AG04450 (cell line): ENCODE measurements around the gene GPBAR1. TPM values are rescaled to one million over a fixed set of nuclear protein-coding genes. Genes with fewer than 3 reads are reported as not detected.

ENCODE experiments used
- CTCF ChIA-PET: fragments of 300-600, 350-600 bp; formaldehyde crosslinking; extraction: SDS; loops from one replicate; lab custom pipeline; 2022; ENCODE audit warnings: antibody characterized with exemption, inconsistent platforms; lab: Charles Lee
- POLR2A ChIA-PET: fragments of 350-600 bp; formaldehyde crosslinking; extraction: SDS; loops from one replicate; lab custom pipeline; 2021; ENCODE audit warnings: antibody characterized with exemption, inconsistent platforms; lab: Yijun Ruan, JAX
- DNase-seq: peaks from one replicate; pipeline ENCODE4 v3.0.0-alpha.2; 2011; ENCODE audit warnings: low read depth, low spot score
- H3K27ac ChIP-seq: one replicate; pipeline ENCODE4 v1.5.1; 2012; ENCODE audit warnings: low read depth, low read length, control low read depth
- H3K27me3 ChIP-seq: one replicate; pipeline ENCODE4 v1.6.0; 2012; ENCODE audit warnings: low read length; ENCODE audit not compliant: control insufficient read depth, insufficient read depth
- H3K4me3 ChIP-seq: 2 replicates; pipeline ENCODE4 v1.5.1; 2011; ENCODE audit warnings: mild to moderate bottlenecking, low read depth, low read length, control low read depth
- H3K9me3 ChIP-seq: 2 replicates; pipeline ENCODE4 v1.5.1; 2012; ENCODE audit warnings: low read length; ENCODE audit not compliant: control insufficient read depth, insufficient read depth
- polyA plus RNA-seq: library from polyadenylated mRNA; depleted of rRNA; stranded (reverse); fragments of >200 nt; gene quantifications from 2 replicates; pipeline ENCODE4 v1.2.3, GENCODE V29; 2011
- TF ChIP-seq, protein P1 (sequence below): IDR thresholded peaks from 2 replicates; pipeline ENCODE4 v1.5.1; 2011; ENCODE audit warnings: low read depth, low read length, control low read depth, inconsistent platforms

Gene GPBAR1
- polyA plus RNA-seq, 1 experiment: not detected

DNA sequence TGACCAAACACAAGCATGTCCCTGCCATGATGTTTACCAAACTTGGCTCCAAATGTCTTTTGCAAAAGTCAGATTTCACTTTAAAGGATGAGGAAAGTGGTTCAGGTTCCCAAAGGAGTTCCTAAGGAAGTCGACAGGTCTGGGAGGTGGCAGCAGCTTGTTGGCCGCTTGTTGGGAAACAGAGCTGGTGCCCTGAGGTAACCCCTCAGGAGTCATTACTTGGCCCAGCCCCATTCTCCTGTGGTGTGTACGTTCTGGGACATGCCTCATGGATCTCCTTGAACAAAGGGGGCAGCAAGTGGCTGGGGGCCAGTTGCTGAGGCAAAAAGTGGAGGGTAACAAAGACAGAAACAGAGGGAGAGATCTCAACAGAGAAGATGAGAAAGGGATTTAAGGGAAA, 20.6 kb downstream of the GPBAR1 start:
- Histone ChIP-seq H3K4me3 (no peak overlapping the region), H3K27me3 (no peaks in the 10 kb centered on the region), H3K9me3 (no peaks in the 10 kb centered on the region), H3K27ac (peak overlapping the region; percentile 77)
- TF ChIP-seq, protein P1, sequence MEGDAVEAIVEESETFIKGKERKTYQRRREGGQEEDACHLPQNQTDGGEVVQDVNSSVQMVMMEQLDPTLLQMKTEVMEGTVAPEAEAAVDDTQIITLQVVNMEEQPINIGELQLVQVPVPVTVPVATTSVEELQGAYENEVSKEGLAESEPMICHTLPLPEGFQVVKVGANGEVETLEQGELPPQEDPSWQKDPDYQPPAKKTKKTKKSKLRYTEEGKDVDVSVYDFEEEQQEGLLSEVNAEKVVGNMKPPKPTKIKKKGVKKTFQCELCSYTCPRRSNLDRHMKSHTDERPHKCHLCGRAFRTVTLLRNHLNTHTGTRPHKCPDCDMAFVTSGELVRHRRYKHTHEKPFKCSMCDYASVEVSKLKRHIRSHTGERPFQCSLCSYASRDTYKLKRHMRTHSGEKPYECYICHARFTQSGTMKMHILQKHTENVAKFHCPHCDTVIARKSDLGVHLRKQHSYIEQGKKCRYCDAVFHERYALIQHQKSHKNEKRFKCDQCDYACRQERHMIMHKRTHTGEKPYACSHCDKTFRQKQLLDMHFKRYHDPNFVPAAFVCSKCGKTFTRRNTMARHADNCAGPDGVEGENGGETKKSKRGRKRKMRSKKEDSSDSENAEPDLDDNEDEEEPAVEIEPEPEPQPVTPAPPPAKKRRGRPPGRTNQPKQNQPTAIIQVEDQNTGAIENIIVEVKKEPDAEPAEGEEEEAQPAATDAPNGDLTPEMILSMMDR: no peak
- ChIA-PET POLR2A (interaction anchor here (0.7 kb wide), 1 partner anchor 77 kb away, joined by 3 read pairs; no protein-coding TSS in a partner anchor), CTCF (interaction anchor here (1.8 to 4.7 kb wide), 2 partner anchors 9 to 11 kb away, joined by 3 to 35 read pairs; partner anchors contain the start of gene PNKD)
- no peak for DNase-seq

DNA sequence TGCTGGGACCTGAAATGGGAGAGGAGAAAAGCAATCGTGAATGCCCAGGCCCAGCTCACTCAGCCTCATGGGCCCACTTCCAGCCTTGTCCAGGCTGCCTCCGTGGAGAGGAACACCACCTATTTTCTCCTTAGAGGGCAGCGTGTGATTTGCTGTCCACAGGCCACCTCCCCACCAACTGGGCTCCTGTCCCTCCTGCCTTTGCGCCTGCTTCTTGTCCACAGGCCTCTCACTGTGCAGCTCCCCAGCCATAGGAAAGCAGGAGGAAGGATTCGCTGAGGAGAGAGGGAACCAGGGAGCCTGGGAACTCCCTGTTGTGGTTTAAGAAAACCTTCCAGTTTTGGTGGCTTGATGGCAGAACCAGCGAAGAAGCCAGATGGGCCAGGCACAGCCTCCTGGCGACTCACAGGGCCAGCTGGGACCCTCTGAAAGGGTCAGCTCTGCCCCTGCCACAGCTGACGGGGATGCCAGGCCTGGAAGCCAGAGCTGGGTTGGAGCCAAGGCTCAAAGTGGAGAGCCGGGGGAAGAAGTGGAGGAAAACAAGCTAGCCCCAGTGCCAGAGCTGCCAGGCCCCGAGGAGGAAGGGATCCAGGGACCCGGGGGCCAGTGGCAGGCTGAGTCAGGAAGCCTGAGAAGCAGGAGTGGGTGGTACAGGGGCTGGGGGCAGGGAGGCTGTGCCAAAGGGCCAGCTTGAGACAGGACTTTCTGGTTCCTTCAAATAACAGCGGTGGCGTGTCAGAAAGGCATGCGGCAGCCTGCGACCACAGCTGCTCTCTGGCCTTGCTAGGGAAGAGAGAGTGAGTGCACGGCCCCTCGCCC, 21.6 kb downstream of the GPBAR1 start:
- no peaks in the 10 kb centered on the region for H3K9me3 ChIP-seq
- ChIA-PET POLR2A (interaction anchor here (0.9 kb wide), 1 partner anchor 12 kb away, joined by 3 read pairs; the partner anchor contains the start of genes AAMP and PNKD), CTCF (interaction anchor here (1.8 to 4.7 kb wide), 2 partner anchors 10 kb away, joined by 3 to 35 read pairs; partner anchors contain the start of gene PNKD)
- peak overlapping the region; percentile 77 for H3K27ac ChIP-seq
- TF ChIP-seq, protein P1: no peak
- H3K27me3 ChIP-seq: no peaks in the 10 kb centered on the region
- no peak overlapping the region for H3K4me3 ChIP-seq
- DNase-seq: no peak

DNA sequence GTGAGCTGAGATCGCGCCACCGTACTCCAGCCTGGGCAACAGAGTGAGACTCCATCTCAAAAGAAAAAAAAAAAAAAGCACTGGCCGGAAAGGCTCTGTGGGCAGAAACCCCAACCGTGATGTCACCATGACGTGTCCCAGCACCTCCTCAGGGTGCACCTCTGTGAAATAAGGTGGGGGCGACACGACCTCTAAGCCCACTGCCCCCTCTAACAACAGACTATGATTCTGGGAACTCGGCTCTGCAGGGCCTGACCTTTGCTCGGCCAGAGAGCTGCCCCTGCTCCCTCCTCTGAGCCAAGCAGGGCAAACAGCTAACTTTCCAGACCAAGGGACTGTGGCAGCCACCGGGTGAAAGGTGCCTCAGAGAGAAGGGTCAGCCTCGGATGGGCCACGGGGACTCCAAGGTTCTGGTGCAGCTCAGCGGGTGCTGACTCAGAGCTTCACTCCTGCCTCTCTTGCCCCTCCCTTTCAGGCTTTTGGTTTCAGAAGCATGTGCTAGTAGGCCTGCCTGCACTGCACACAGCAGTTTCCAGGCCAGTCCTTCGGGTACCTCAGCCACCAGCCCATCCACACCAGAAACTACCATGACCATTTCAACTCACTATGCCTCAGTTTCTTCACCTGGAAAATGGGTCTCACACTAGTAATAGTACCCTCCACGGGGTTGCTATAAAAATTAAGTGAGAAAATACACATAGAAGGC, 23.4 kb downstream of the GPBAR1 start:
- TF ChIP-seq, protein P1: no peak
- Histone ChIP-seq H3K9me3 (no peaks in the 10 kb centered on the region), H3K27me3 (no peaks in the 10 kb centered on the region), H3K4me3 (no peak overlapping the region), H3K27ac (peak overlapping the region; percentile 47)
- peak; percentile 39 for DNase-seq
- CTCF ChIA-PET: interaction anchor here (0.7 to 4.7 kb wide), 4 partner anchors 8 to 72 kb away, joined by 3 to 35 read pairs (median 7); partner anchors contain the start of genes CATIP and PNKD
- POLR2A ChIA-PET: interaction anchor here (0.9 to 1.0 kb wide), 2 partner anchors 11 to 114 kb away, joined by 3 to 4 read pairs; no protein-coding TSS in a partner anchor

DNA sequence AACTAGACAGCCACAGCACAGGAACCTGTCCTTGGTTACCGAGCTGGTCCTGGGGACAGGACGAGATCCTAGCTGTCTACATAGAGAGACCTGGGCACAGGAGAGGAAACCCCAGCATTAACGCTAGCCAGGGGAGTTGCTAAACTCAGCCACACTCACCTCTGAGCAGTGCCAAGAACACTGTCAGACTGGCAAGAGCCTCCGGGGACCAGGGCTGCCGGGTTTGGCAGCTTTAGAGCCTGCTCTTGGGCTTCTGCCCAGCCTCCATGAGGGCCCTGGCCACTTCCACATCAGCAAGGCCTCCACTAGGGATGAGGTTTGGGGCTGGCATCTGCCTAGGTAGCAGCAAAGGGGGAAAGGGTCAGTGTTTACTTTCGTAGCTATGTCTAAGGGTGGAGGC, 24.8 kb downstream of the GPBAR1 start:
- no peak for DNase-seq
- Histone ChIP-seq H3K9me3 (no peaks in the 10 kb centered on the region), H3K4me3 (peak overlapping the region; percentile 64), H3K27me3 (no peaks in the 10 kb centered on the region), H3K27ac (peak overlapping the region; percentile 100)
- POLR2A ChIA-PET: interaction anchor here (0.5 to 2.5 kb wide), 2 partner anchors 10 to 85 kb away, joined by 3 to 13 read pairs; no protein-coding TSS in a partner anchor
- TF ChIP-seq, protein P1: no peak
- CTCF ChIA-PET: interaction anchor here (2.0 to 4.7 kb wide), 4 partner anchors 10 to 110 kb away, joined by 9 to 35 read pairs (median 15); partner anchors contain the start of gene PNKD
